BLaER1 (cell line): ENCODE data around the gene GRAMD1B.

Experiments used
- H3K27ac ChIP-seq: shearing (Covaris generic); formaldehyde crosslinking; 2 replicates; pipeline ENCODE4 v1.8.1; 2022
- H3K27me3 ChIP-seq: shearing (Covaris generic); formaldehyde crosslinking; 2 replicates; pipeline ENCODE4 v1.8.1; 2022
- H3K36me3 ChIP-seq: shearing (Covaris generic); formaldehyde crosslinking; 2 replicates; pipeline ENCODE4 v1.8.1; 2022
- H3K4me1 ChIP-seq: shearing (Covaris generic); formaldehyde crosslinking; 2 replicates; pipeline ENCODE4 v1.8.1; 2022
- H3K4me2 ChIP-seq: shearing (Covaris generic); formaldehyde crosslinking; 2 replicates; pipeline ENCODE4 v1.8.1; 2022
- H3K4me3 ChIP-seq: shearing (Covaris generic); formaldehyde crosslinking; 2 replicates; pipeline ENCODE4 v1.8.1; 2022
- H3K9ac ChIP-seq: shearing (Covaris generic); formaldehyde crosslinking; 2 replicates; pipeline ENCODE4 v1.8.1; 2022
- H3K9me3 ChIP-seq: shearing (Covaris generic); formaldehyde crosslinking; 2 replicates; pipeline ENCODE4 v1.8.1; 2022
- H4K20me1 ChIP-seq: shearing (Covaris generic); formaldehyde crosslinking; 2 replicates; pipeline ENCODE4 v1.8.1; 2022
- Cebpa-rat ChIP-seq: shearing (Covaris generic); IDR thresholded peaks from 2 replicates; pipeline ENCODE4 v1.8.1; 2022

The GRAMD1B gene

GRCh38 chr11:123559523-123559955 lies 129.5 kb downstream of the GRAMD1B start:
- no peaks in the 10 kb centered on the region for H3K27me3 ChIP-seq
- H3K4me2 ChIP-seq: peak overlapping the region; percentile 97
- H3K4me1 ChIP-seq: peaks cover 50% of the 10 kb centered on the region
- H3K4me3 ChIP-seq: no peak overlapping the region
- no peaks in the 10 kb centered on the region for H3K9me3 ChIP-seq
- peak overlapping the region; percentile 22; the same call in 1 of the 2 replicates for H3K27ac ChIP-seq
- peaks cover 74% of the 10 kb centered on the region for H4K20me1 ChIP-seq
- H3K9ac ChIP-seq: no peak overlapping the region
- no peak for TF ChIP-seq Cebpa-rat
- no peaks in the 10 kb centered on the region for H3K36me3 ChIP-seq

- no peak for TF ChIP-seq Cebpa-rat
- Histone ChIP-seq H3K27ac (peak overlapping the region; percentile 22; the same call in 1 of the 2 replicates), H3K4me1 (peaks cover 50% of the 10 kb centered on the region), H3K4me3 (peak overlapping the region; percentile 39), H4K20me1 (peaks cover 73% of the 10 kb centered on the region), H3K9me3 (no peaks in the 10 kb centered on the region), H3K27me3 (no peaks in the 10 kb centered on the region), H3K9ac (no peak overlapping the region), H3K36me3 (no peaks in the 10 kb centered on the region), H3K4me2 (peak overlapping the region; percentile 97)
Measured at GRCh38 chr11:123560006-123560405, 129.9 kb downstream of the GRAMD1B start.

- no peak overlapping the region for H3K4me3 ChIP-seq
- no peak overlapping the region for H3K27ac ChIP-seq
- no peaks in the 10 kb centered on the region for H3K36me3 ChIP-seq
- H3K27me3 ChIP-seq: no peaks in the 10 kb centered on the region
- no peaks in the 10 kb centered on the region for H3K9me3 ChIP-seq
- TF ChIP-seq Cebpa-rat: no peak
- H4K20me1 ChIP-seq: peaks cover 61% of the 10 kb centered on the region
- H3K4me2 ChIP-seq: peak overlapping the region; percentile 97
- H3K9ac ChIP-seq: 0 out of 2 replicates have a peak overlapping the region, but pooled peaks have one; percentile 67
- peaks cover 50% of the 10 kb centered on the region for H3K4me1 ChIP-seq
Measured at GRCh38 chr11:123561431-123561800, 131.3 kb downstream of the GRAMD1B start.

- Histone ChIP-seq H3K36me3 (no peaks in the 10 kb centered on the region), H3K4me3 (no peak overlapping the region), H3K27me3 (no peaks in the 10 kb centered on the region), H3K9ac (no peak overlapping the region), H3K9me3 (no peaks in the 10 kb centered on the region), H3K4me1 (peaks cover 50% of the 10 kb centered on the region), H3K27ac (no peak overlapping the region), H3K4me2 (peak overlapping the region; percentile 97), H4K20me1 (peaks cover 56% of the 10 kb centered on the region)
- no peak for TF ChIP-seq Cebpa-rat
Measured at GRCh38 chr11:123562158-123562557, 132.1 kb downstream of the GRAMD1B start.

- H3K36me3 ChIP-seq: no peaks in the 10 kb centered on the region
- H3K4me2 ChIP-seq: peak overlapping the region; percentile 51
- H3K9me3 ChIP-seq: no peaks in the 10 kb centered on the region
- peaks cover 56% of the 10 kb centered on the region for H4K20me1 ChIP-seq
- peaks cover 50% of the 10 kb centered on the region for H3K4me1 ChIP-seq
- H3K27me3 ChIP-seq: no peaks in the 10 kb centered on the region
- H3K4me3 ChIP-seq: no peak overlapping the region
- no peak for TF ChIP-seq Cebpa-rat
- no peak overlapping the region for H3K9ac ChIP-seq
- H3K27ac ChIP-seq: no peak overlapping the region
Measured at GRCh38 chr11:123562829-123563228, 132.8 kb downstream of the GRAMD1B start.

GRCh38 chr11:123564221-123564620 lies 134.2 kb downstream of the GRAMD1B start:
- Histone ChIP-seq H3K27me3 (no peaks in the 10 kb centered on the region), H3K4me2 (peak overlapping the region; percentile 51; the same call in 1 of the 2 replicates), H3K4me3 (no peak overlapping the region), H3K27ac (no peak overlapping the region), H3K36me3 (no peaks in the 10 kb centered on the region), H3K9ac (no peak overlapping the region), H3K9me3 (no peaks in the 10 kb centered on the region), H3K4me1 (peaks cover 50% of the 10 kb centered on the region), H4K20me1 (peaks cover 55% of the 10 kb centered on the region)
- TF ChIP-seq Cebpa-rat: no peak

GRCh38 chr11:123566852-123567251 lies 136.8 kb downstream of the GRAMD1B start:
- Histone ChIP-seq H3K36me3 (no peaks in the 10 kb centered on the region), H3K27me3 (no peaks in the 10 kb centered on the region), H3K4me3 (no peak overlapping the region), H3K9ac (no peak overlapping the region), H4K20me1 (peaks cover 53% of the 10 kb centered on the region), H3K27ac (no peak overlapping the region), H3K4me2 (no peak overlapping the region), H3K9me3 (no peaks in the 10 kb centered on the region), H3K4me1 (peaks cover 25% of the 10 kb centered on the region)
- TF ChIP-seq Cebpa-rat: no peak

GRCh38 chr11:123567466-123567865 lies 137.4 kb downstream of the GRAMD1B start:
- Histone ChIP-seq H3K9ac (no peak overlapping the region), H4K20me1 (peaks cover 54% of the 10 kb centered on the region), H3K4me1 (peaks cover 19% of the 10 kb centered on the region)

GRCh38 chr11:123568367-123568870 lies 138.3 kb downstream of the GRAMD1B start:
- Histone ChIP-seq H4K20me1 (peaks cover 61% of the 10 kb centered on the region), H3K36me3 (no peaks in the 10 kb centered on the region), H3K9ac (no peak overlapping the region), H3K9me3 (no peaks in the 10 kb centered on the region), H3K4me3 (no peak overlapping the region), H3K4me2 (no peak overlapping the region), H3K27ac (no peak overlapping the region), H3K4me1 (peaks cover 9% of the 10 kb centered on the region), H3K27me3 (no peaks in the 10 kb centered on the region)
- no peak for TF ChIP-seq Cebpa-rat

More at GRCh38 chr11:123567466-123567865, 137.4 kb downstream of the GRAMD1B start:
- Histone ChIP-seq H3K27me3 (no peaks in the 10 kb centered on the region), H3K27ac (no peak overlapping the region), H3K4me2 (no peak overlapping the region), H3K36me3 (no peaks in the 10 kb centered on the region), H3K4me3 (no peak overlapping the region), H3K9me3 (no peaks in the 10 kb centered on the region)
- no peak for TF ChIP-seq Cebpa-rat

GRCh38 chr11:123569393-123569792 lies 139.3 kb downstream of the GRAMD1B start:
- no peak overlapping the region for H3K9ac ChIP-seq
- no peaks in the 10 kb centered on the region for H3K27me3 ChIP-seq
- peaks cover 71% of the 10 kb centered on the region for H4K20me1 ChIP-seq
- H3K4me3 ChIP-seq: no peak overlapping the region
- no peaks in the 10 kb centered on the region for H3K36me3 ChIP-seq
- no peak overlapping the region for H3K27ac ChIP-seq
- TF ChIP-seq Cebpa-rat: no peak
- H3K4me1 ChIP-seq: peaks cover 1% of the 10 kb centered on the region
- no peak overlapping the region for H3K4me2 ChIP-seq
- H3K9me3 ChIP-seq: no peaks in the 10 kb centered on the region
